CD14-positive monocyte (primary cell): ENCODE measurements around the gene CREG1. TPM values are rescaled to one million over a fixed set of nuclear protein-coding genes. Genes with fewer than 3 reads are reported as not detected.
A peak's percentile ranks its signal among the peaks of the same experiment; 100 is the strongest.

Source experiments
- DNase-seq, 3 donors: peaks; one replicate each; pipeline ENCODE4 v3.0.0-alpha.2; 2011 to 2022
- H2AFZ ChIP-seq: 2 replicates; pipeline ENCODE4 v1.6.0; 2012; ENCODE audit warnings: mild to moderate bottlenecking, low read depth, low read length, inconsistent platforms; ENCODE audit not compliant: insufficient read depth, poor library complexity, severe bottlenecking
- H3K27ac ChIP-seq, 2 donors: 1 replicate in 1 of 2; 2 replicates in 1 of 2; pipeline ENCODE4 v1.5.1; 2012 to 2013; ENCODE audit warnings: low read length in 2 of 2, control low read depth in 1 of 2, inconsistent platforms in 1 of 2, low read depth in 1 of 2, mild to moderate bottlenecking in 1 of 2
- H3K27me3 ChIP-seq, 2 donors: one replicate each; pipeline versions ENCODE4 v1.6.0 to v1.6.1; 2011 to 2013; ENCODE audit warnings: low read length in 2 of 2; ENCODE audit not compliant: control insufficient read depth in 2 of 2, insufficient read depth in 2 of 2
- H3K36me3 ChIP-seq, 2 donors: replicated peaks in 1 of 2; 1 replicate in 1 of 2; 2 replicates in 1 of 2; pipeline versions ENCODE4 v1.5.1 to v1.6.1; 2012 to 2013; ENCODE audit warnings: low read length in 2 of 2, control low read depth in 1 of 2, inconsistent platforms in 1 of 2, mild to moderate bottlenecking in 1 of 2; ENCODE audit not compliant: insufficient read depth in 2 of 2, control insufficient read depth in 1 of 2
- H3K4me1 ChIP-seq, 2 donors: 1 replicate in 1 of 2; 2 replicates in 1 of 2; pipeline versions ENCODE4 v1.5.1 to v1.6.1; 2012 to 2013; ENCODE audit warnings: low read length in 2 of 2, control low read depth in 1 of 2, inconsistent platforms in 1 of 2, mild to moderate bottlenecking in 1 of 2, moderate library complexity in 1 of 2; ENCODE audit not compliant: insufficient read depth in 2 of 2, control insufficient read depth in 1 of 2
- H3K4me2 ChIP-seq: replicated peaks from 2 replicates; pipeline ENCODE3; 2012; ENCODE audit warnings: low read length, moderate library complexity, mild to moderate bottlenecking; ENCODE audit not compliant: poor library complexity, severe bottlenecking; ENCODE audit errors: extremely low read depth
- H3K4me3 ChIP-seq, 3 experiments: fragments of 200-600 bp in 1 of 3; sonication (generic) in 1 of 3; replicated peaks in 1 of 3; 1 replicate in 2 of 3; 2 replicates in 1 of 3; pipeline ENCODE4 v1.5.1; 2011 to 2013; ENCODE audit warnings: low read length in 3 of 3, mild to moderate bottlenecking in 3 of 3, control low read depth in 2 of 3, low read depth in 2 of 3, inconsistent platforms in 1 of 3, moderate library complexity in 1 of 3
- H3K79me2 ChIP-seq: 2 replicates; pipeline ENCODE4 v1.6.0; 2012; ENCODE audit warnings: mild to moderate bottlenecking, control low read depth, inconsistent platforms, low read length, moderate library complexity; ENCODE audit not compliant: insufficient read depth
- H3K9ac ChIP-seq: 2 replicates; pipeline ENCODE4 v1.6.0; 2017; ENCODE audit warnings: low read length, mild to moderate bottlenecking; ENCODE audit not compliant: insufficient read depth, poor library complexity, severe bottlenecking
- H3K9me3 ChIP-seq, 2 donors: replicated peaks in 1 of 2; 1 replicate in 1 of 2; 2 replicates in 1 of 2; pipeline versions ENCODE4 v1.5.1 to v1.6.1; 2012 to 2013; ENCODE audit warnings: low read length in 2 of 2, control low read depth in 1 of 2; ENCODE audit not compliant: control insufficient read depth in 1 of 2, insufficient read depth in 1 of 2
- H4K20me1 ChIP-seq: 2 replicates; pipeline ENCODE4 v1.6.0; 2012; ENCODE audit warnings: mild to moderate bottlenecking, low read length, control low read depth, moderate library complexity; ENCODE audit not compliant: insufficient read depth
- H3K27ac Mint-ChIP-seq, 7 donors: one replicate each; pipeline ENCODE4 v1.8.0; 2020; ENCODE audit warnings: mild to moderate bottlenecking in 7 of 7, mixed read lengths in 7 of 7, moderate library complexity in 6 of 7, inconsistent platforms in 2 of 7
- H3K27me3 Mint-ChIP-seq, 3 donors: one replicate each; pipeline ENCODE4 v1.8.0; 2021 to 2022; ENCODE audit warnings: low read depth in 3 of 3, mild to moderate bottlenecking in 3 of 3, mixed read lengths in 3 of 3, moderate library complexity in 3 of 3, inconsistent platforms in 1 of 3
- H3K36me3 Mint-ChIP-seq, 2 donors: one replicate each; pipeline ENCODE4 v1.8.0; 2020; ENCODE audit warnings: mixed read lengths in 2 of 2, inconsistent platforms in 1 of 2, mild to moderate bottlenecking in 1 of 2
- H3K4me1 Mint-ChIP-seq: one replicate; pipeline ENCODE4 v1.8.0; 2020; ENCODE audit warnings: mild to moderate bottlenecking, mixed read lengths
- H3K4me3 Mint-ChIP-seq, 2 donors: one replicate each; pipeline ENCODE4 v1.8.0; 2020; ENCODE audit warnings: mild to moderate bottlenecking in 2 of 2, mixed read lengths in 2 of 2, moderate library complexity in 1 of 2
- H3K9me3 Mint-ChIP-seq, 7 donors: one replicate each; pipeline ENCODE4 v1.8.0; 2020 to 2022; ENCODE audit warnings: mixed read lengths in 7 of 7, mild to moderate bottlenecking in 6 of 7, moderate library complexity in 6 of 7, inconsistent platforms in 2 of 7
- CTCF ChIP-seq: fragments of 200-600 bp; IDR thresholded peaks from one replicate; pipeline ENCODE4 v1.8.0; 2022; ENCODE audit warnings: antibody characterized with exemption, mild to moderate bottlenecking
- WGBS: methylation state at CpG from one replicate; pipeline ENCODE4 v1.1.5; 2013; ENCODE audit warnings: missing lambda C conversion rate; ENCODE audit not compliant: insufficient coverage; 5-methylcytosine and 5-hydroxymethylcytosine counted together
- intact Hi-C, 2 donors: fragments of 100-400 bp; cut with micrococcal nuclease; formaldehyde crosslinking; loops; one replicate each; pipeline versions ENCODE4 v1.15.0 to v1.15.1; 2023
- polyA plus RNA-seq, 3 donors: library from polyadenylated mRNA; depleted of rRNA in 1 of 3; unstranded in 2 of 3; stranded (reverse) in 1 of 3; fragments of 300-500 nt in 2 of 3; fragments of >200 nt in 1 of 3; fragmentation: Illumina TruSeq in 2 of 3; gene quantifications; 1 replicate in 2 of 3; 2 replicates in 1 of 3; pipeline ENCODE4 v1.2.3, GENCODE V29; 2012 to 2021

CREG1 gene
- polyA plus RNA-seq, 3 donors, result 150 to 309 (median 248) TPM

GRCh38 chr1:167532375-167532774 lies 21.2 kb downstream of the CREG1 start:
- TF ChIP-seq CTCF, result no peak
- H3K36me3 Mint-ChIP-seq, result peaks cover 0 to 4% of the 10 kb centered on the region in 2 donors
- Histone ChIP-seq H3K27ac (no peak overlapping the region), H3K4me2 (no peak overlapping the region), H4K20me1 (peaks cover 4% of the 10 kb centered on the region), H3K9me3 (no peaks in the 10 kb centered on the region), H3K36me3 (no peaks in the 10 kb centered on the region), H3K79me2 (no peaks in the 10 kb centered on the region), H3K4me1 (peaks cover 0 to 8% of the 10 kb centered on the region in 2 donors), H3K27me3 (no peaks in the 10 kb centered on the region), H3K9ac (no peak overlapping the region), H3K4me3 (no peak overlapping the region), H2AFZ (no peak overlapping the region)
- no peak overlapping the region for H3K4me3 Mint-ChIP-seq
- peak overlapping the region in 1 of 7 donors; percentile 30 for H3K27ac Mint-ChIP-seq
- H3K27me3 Mint-ChIP-seq, result peaks cover 0 to 2% (median 1%) of the 10 kb centered on the region in 3 donors
- H3K9me3 Mint-ChIP-seq, result peaks cover 0 to 7% (median 0%) of the 10 kb centered on the region in 7 donors
- H3K4me1 Mint-ChIP-seq, result peaks cover 9% of the 10 kb centered on the region
- intact Hi-C loops, result loop anchor here (5.0 to 10.0 kb wide), 8 partner anchors 78 to 468 kb away; no protein-coding TSS in a partner anchor
- DNase-seq, result no peak

- H3K4me1 ChIP-seq, result no peaks in the 10 kb centered on the region
- WGBS, result 98% methylated on average over 7 of the region's 8 CpGs
- no peak overlapping the region for H3K4me3 ChIP-seq
Measured at GRCh38 chr1:167529829-167530474, 23.6 kb downstream of the CREG1 start.

More at GRCh38 chr1:167529829-167530474, 23.6 kb downstream of the CREG1 start:
- Mint-ChIP-seq H3K4me1 (no peaks in the 10 kb centered on the region), H3K4me3 (no peak overlapping the region), H3K9me3 (no peaks in the 10 kb centered on the region), H3K36me3 (peaks cover 0 to 2% of the 10 kb centered on the region in 2 donors), H3K27me3 (peaks cover 1 to 3% (median 2%) of the 10 kb centered on the region in 3 donors), H3K27ac (no peak overlapping the region)
- H3K4me2 ChIP-seq, result no peak overlapping the region
- H3K9ac ChIP-seq, result no peak overlapping the region
- H3K9me3 ChIP-seq, result no peaks in the 10 kb centered on the region
- H2AFZ ChIP-seq, result no peak overlapping the region
- DNase-seq, result no peak
- H3K27me3 ChIP-seq, result no peaks in the 10 kb centered on the region
- H3K79me2 ChIP-seq, result no peaks in the 10 kb centered on the region
- no peaks in the 10 kb centered on the region for H3K36me3 ChIP-seq
- no peak for TF ChIP-seq CTCF
- H3K27ac ChIP-seq, result no peak overlapping the region
- intact Hi-C loops, result loop anchor here (5.0 to 10.0 kb wide), 8 partner anchors 75 to 465 kb away; no protein-coding TSS in a partner anchor
- peaks cover 4% of the 10 kb centered on the region for H4K20me1 ChIP-seq
